T-cell (primary cell): Measurements from ENCODE around the gene PRR16. TPM values are rescaled to one million over a fixed set of nuclear protein-coding genes. Genes with fewer than 3 reads are reported as not detected.

Source experiments
- ATAC-seq, 4 experiments: fragments of 200-7000 bp in 3 of 4; fragments of 150-1000 bp in 1 of 4; cut with Tn5 transposase; replicated peaks in 1 of 4; 1 replicate in 3 of 4; 2 replicates in 1 of 4; pipeline ENCODE4 v1.10.0; 2021; ENCODE audit warnings: moderate library complexity in 3 of 4, mild to moderate bottlenecking in 2 of 4, moderate number of reproducible peaks in 1 of 4
- CTCF ChIA-PET, 2 donors: fragments of 300-600 bp; sonication (Branson Sonifier 250); formaldehyde crosslinking; loops; one replicate each; lab custom pipeline; 2022; ENCODE audit warnings: antibody characterized with exemption in 2 of 2; lab: Charles Lee
- POLR2A ChIA-PET, 2 donors: fragments of 300-600 bp; sonication (Branson Sonifier 250); formaldehyde crosslinking; loops; one replicate each; lab custom pipeline; 2022; ENCODE audit warnings: antibody characterized with exemption in 2 of 2; lab: Charles Lee
- DNase-seq, 35 experiments: peaks; one replicate each; pipeline versions ENCODE4 v3.0.0 to v3.0.0-alpha.2; 2013 to 2023
- H3K27ac ChIP-seq: one replicate; pipeline ENCODE4 v1.5.1; 2013; ENCODE audit warnings: low read length
- H3K27me3 ChIP-seq, 2 experiments: replicated peaks in 1 of 2; 1 replicate in 1 of 2; 2 replicates in 1 of 2; pipeline versions ENCODE4 v1.6.1 to v1.7.0; 2013; ENCODE audit warnings: low read length in 1 of 2, mixed read lengths in 1 of 2; ENCODE audit not compliant: control insufficient read depth in 2 of 2, insufficient read depth in 2 of 2; ENCODE audit errors: extremely low read depth in 1 of 2
- H3K36me3 ChIP-seq, 2 donors: 1 replicate in 1 of 2; 2 replicates in 1 of 2; pipeline versions ENCODE4 v1.6.1 to v1.7.0; 2013; ENCODE audit warnings: low read length in 1 of 2; ENCODE audit not compliant: control insufficient read depth in 2 of 2, insufficient read depth in 1 of 2; ENCODE audit errors: extremely low read depth in 1 of 2
- H3K4me1 ChIP-seq, 2 experiments: 1 replicate in 1 of 2; 2 replicates in 1 of 2; pipeline versions ENCODE4 v1.6.1 to v1.7.0; 2013; ENCODE audit warnings: low read length in 2 of 2, mixed read lengths in 1 of 2; ENCODE audit not compliant: insufficient read depth in 2 of 2, control insufficient read depth in 1 of 2; ENCODE audit errors: extremely low read depth in 1 of 2
- H3K4me3 ChIP-seq, 2 donors: 1 replicate in 1 of 2; 2 replicates in 1 of 2; pipeline versions ENCODE4 v1.5.1 to v1.7.0; 2013; ENCODE audit warnings: mild to moderate bottlenecking in 2 of 2, low read length in 1 of 2, moderate library complexity in 1 of 2; ENCODE audit not compliant: control insufficient read depth in 1 of 2; ENCODE audit errors: extremely low read depth in 1 of 2
- H3K9me3 ChIP-seq: 2 replicates; pipeline ENCODE4 v1.7.0; 2013
- H3K27ac Mint-ChIP-seq, 2 donors: one replicate each; pipeline ENCODE4 v1.8.0; 2020 to 2021; ENCODE audit warnings: mild to moderate bottlenecking in 2 of 2, mixed read lengths in 2 of 2
- H3K27me3 Mint-ChIP-seq, 2 donors: one replicate each; pipeline ENCODE4 v1.8.0; 2021 to 2022; ENCODE audit warnings: mixed read lengths in 2 of 2
- H3K36me3 Mint-ChIP-seq: one replicate; pipeline ENCODE4 v1.8.0; 2021; ENCODE audit warnings: mixed read lengths
- H3K4me1 Mint-ChIP-seq, 3 donors: one replicate each; pipeline ENCODE4 v1.8.0; 2020 to 2022; ENCODE audit warnings: mixed read lengths in 3 of 3, mild to moderate bottlenecking in 1 of 3
- H3K4me3 Mint-ChIP-seq, 3 donors: one replicate each; pipeline ENCODE4 v1.8.0; 2020 to 2022; ENCODE audit warnings: mild to moderate bottlenecking in 3 of 3, mixed read lengths in 3 of 3, moderate library complexity in 3 of 3
- H3K9me3 Mint-ChIP-seq, 3 donors: one replicate each; pipeline ENCODE4 v1.8.0; 2020 to 2022; ENCODE audit warnings: mixed read lengths in 3 of 3
- WGBS: methylation state at CpG from one replicate; pipeline ENCODE4 v1.1.5; 2013; ENCODE audit warnings: missing lambda C conversion rate; ENCODE audit not compliant: insufficient coverage; 5-methylcytosine and 5-hydroxymethylcytosine counted together
- total RNA-seq, 35 experiments: library from RNA in 6 of 35; stranded (reverse) in 6 of 35; fragments of 120-200 nt in 1 of 35; gene quantifications; one replicate each; pipeline versions ENCODE4 v1.2.1 to v1.2.4 and lab custom pipeline; 2013 to 2026

The PRR16 gene
- total RNA-seq, 5 donors from 2014 or later (not counting 1 experiment from before 2014, with no cell fraction given) = not detected

- Histone ChIP-seq H3K4me1 (no peaks in the 10 kb centered on the region), H3K27me3 (no peaks in the 10 kb centered on the region), H3K9me3 (no peaks in the 10 kb centered on the region), H3K36me3 (no peaks in the 10 kb centered on the region), H3K4me3 (no peak overlapping the region), H3K27ac (no peak overlapping the region)
- Mint-ChIP-seq H3K27ac (no peak overlapping the region), H3K4me3 (no peak overlapping the region), H3K4me1 (no peaks in the 10 kb centered on the region), H3K27me3 (no peaks in the 10 kb centered on the region), H3K36me3 (no peaks in the 10 kb centered on the region), H3K9me3 (peaks cover 0 to 8% (median 5%) of the 10 kb centered on the region in 3 donors)
- ChIA-PET CTCF (interaction anchor here in 1 of 2 donors (0.6 kb wide), 1 partner anchor 1559 kb away, joined by 5 read pairs; no protein-coding TSS in a partner anchor), POLR2A (no interaction called here)
- no peak for ATAC-seq
- DNase-seq = no peak
- no CpG with 5 or more reads among the region's 3 CpGs for WGBS
Measured at GRCh38 chr5:120531215-120531614, 67.1 kb downstream of the PRR16 start.

DNA sequence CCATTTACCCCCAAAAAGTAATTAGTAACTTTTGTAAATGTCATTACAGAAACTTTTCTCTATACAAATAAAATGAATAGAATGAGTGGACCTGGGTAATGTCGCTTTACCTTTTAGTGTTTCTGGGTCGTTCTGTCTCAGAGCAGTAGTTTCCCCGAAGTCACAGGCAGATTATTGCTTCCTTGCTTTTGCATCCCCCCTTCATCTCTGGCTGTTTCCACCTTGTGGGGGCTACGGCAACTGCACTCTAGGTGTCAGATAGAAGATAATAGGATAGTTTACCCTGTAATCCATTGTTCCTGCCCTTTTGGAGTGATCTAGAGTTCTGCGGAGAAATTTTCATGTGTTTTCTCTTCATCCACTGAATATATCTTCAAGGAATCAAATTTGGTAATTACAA lies 68.7 kb downstream of the PRR16 start:
- WGBS = no CpG with 5 or more reads among the region's 5 CpGs
- Histone ChIP-seq H3K27me3 (no peaks in the 10 kb centered on the region), H3K27ac (no peak overlapping the region), H3K36me3 (no peaks in the 10 kb centered on the region), H3K4me3 (no peak overlapping the region), H3K4me1 (no peaks in the 10 kb centered on the region), H3K9me3 (no peaks in the 10 kb centered on the region)
- H3K27ac Mint-ChIP-seq = no peak overlapping the region
- H3K27me3 Mint-ChIP-seq = no peaks in the 10 kb centered on the region
- ATAC-seq (no peak), DNase-seq (no peak)
- no peak overlapping the region for H3K4me3 Mint-ChIP-seq
- CTCF ChIA-PET = no interaction called here
- H3K36me3 Mint-ChIP-seq = no peaks in the 10 kb centered on the region
- peaks cover 0 to 8% (median 5%) of the 10 kb centered on the region in 3 donors for H3K9me3 Mint-ChIP-seq
- H3K4me1 Mint-ChIP-seq = no peaks in the 10 kb centered on the region
- POLR2A ChIA-PET = no interaction called here

GRCh38 chr5:120533581-120533980 lies 69.5 kb downstream of the PRR16 start:
- Histone ChIP-seq H3K4me1 (no peaks in the 10 kb centered on the region), H3K27me3 (no peaks in the 10 kb centered on the region), H3K36me3 (no peaks in the 10 kb centered on the region), H3K9me3 (no peaks in the 10 kb centered on the region), H3K27ac (no peak overlapping the region), H3K4me3 (no peak overlapping the region)
- no peak for DNase-seq
- POLR2A ChIA-PET = no interaction called here
- no peak overlapping the region for H3K4me3 Mint-ChIP-seq
- no peak for ATAC-seq
- WGBS = no CpG with 5 or more reads among the region's 3 CpGs
- H3K36me3 Mint-ChIP-seq = no peaks in the 10 kb centered on the region
- no peaks in the 10 kb centered on the region for H3K27me3 Mint-ChIP-seq
- H3K4me1 Mint-ChIP-seq = no peaks in the 10 kb centered on the region
- CTCF ChIA-PET = no interaction called here
- no peak overlapping the region for H3K27ac Mint-ChIP-seq
- peaks cover 0 to 5% (median 4%) of the 10 kb centered on the region in 3 donors for H3K9me3 Mint-ChIP-seq

- no peaks in the 10 kb centered on the region for H3K9me3 ChIP-seq
- H3K4me3 Mint-ChIP-seq = no peak overlapping the region
- ChIA-PET POLR2A (no interaction called here), CTCF (no interaction called here)
- DNase-seq (no peak), ATAC-seq (no peak)
- no peak overlapping the region for H3K27ac Mint-ChIP-seq
- no peaks in the 10 kb centered on the region for H3K4me1 Mint-ChIP-seq
- H3K4me3 ChIP-seq = no peak overlapping the region
- no CpG with 5 or more reads among the region's 1 CpG for WGBS
- no peaks in the 10 kb centered on the region for H3K36me3 ChIP-seq
- no peaks in the 10 kb centered on the region for H3K4me1 ChIP-seq
- H3K9me3 Mint-ChIP-seq = peaks cover 3 to 6% (median 4%) of the 10 kb centered on the region in 3 donors
- no peaks in the 10 kb centered on the region for H3K27me3 Mint-ChIP-seq
- H3K27ac ChIP-seq = no peak overlapping the region
- H3K27me3 ChIP-seq = no peaks in the 10 kb centered on the region
- H3K36me3 Mint-ChIP-seq = no peaks in the 10 kb centered on the region
Measured at GRCh38 chr5:120535900-120536299, 71.8 kb downstream of the PRR16 start.

GRCh38 chr5:120538149-120538548 lies 74.0 kb downstream of the PRR16 start:
- no peaks in the 10 kb centered on the region for H3K36me3 Mint-ChIP-seq
- Histone ChIP-seq H3K9me3 (no peaks in the 10 kb centered on the region), H3K27ac (no peak overlapping the region), H3K4me1 (no peaks in the 10 kb centered on the region), H3K27me3 (no peaks in the 10 kb centered on the region), H3K36me3 (no peaks in the 10 kb centered on the region), H3K4me3 (no peak overlapping the region)
- ChIA-PET CTCF (no interaction called here), POLR2A (no interaction called here)
- H3K9me3 Mint-ChIP-seq = peaks cover 3 to 6% (median 4%) of the 10 kb centered on the region in 3 donors
- no peak overlapping the region for H3K4me3 Mint-ChIP-seq
- no peak overlapping the region for H3K27ac Mint-ChIP-seq
- DNase-seq = no peak
- WGBS = no CpG with 5 or more reads among the region's 2 CpGs
- ATAC-seq = no peak
- no peaks in the 10 kb centered on the region for H3K27me3 Mint-ChIP-seq
- no peaks in the 10 kb centered on the region for H3K4me1 Mint-ChIP-seq

- no peak overlapping the region for H3K27ac Mint-ChIP-seq
Measured at GRCh38 chr5:120538644-120539043, 74.5 kb downstream of the PRR16 start.

GRCh38 chr5:120539471-120539870 lies 75.4 kb downstream of the PRR16 start:
- no peaks in the 10 kb centered on the region for H3K4me1 Mint-ChIP-seq
- POLR2A ChIA-PET = no interaction called here
- no peak overlapping the region for H3K27ac Mint-ChIP-seq
- H3K27me3 Mint-ChIP-seq = no peaks in the 10 kb centered on the region
- no peak overlapping the region for H3K4me3 Mint-ChIP-seq
- no peaks in the 10 kb centered on the region for H3K4me1 ChIP-seq
- H3K9me3 Mint-ChIP-seq = peaks cover 3 to 9% (median 4%) of the 10 kb centered on the region in 3 donors
- H3K27me3 ChIP-seq = no peaks in the 10 kb centered on the region
- no peaks in the 10 kb centered on the region for H3K36me3 Mint-ChIP-seq
- no peak overlapping the region for H3K27ac ChIP-seq
- DNase-seq (no peak), ATAC-seq (no peak)
- no peaks in the 10 kb centered on the region for H3K9me3 ChIP-seq
- CTCF ChIA-PET = no interaction called here
- no peak overlapping the region for H3K4me3 ChIP-seq
- no CpG with 5 or more reads among the region's 1 CpG for WGBS
- H3K36me3 ChIP-seq = no peaks in the 10 kb centered on the region

More at GRCh38 chr5:120538644-120539043, 74.5 kb downstream of the PRR16 start:
- H3K36me3 Mint-ChIP-seq = no peaks in the 10 kb centered on the region
- CTCF ChIA-PET = no interaction called here
- H3K36me3 ChIP-seq = no peaks in the 10 kb centered on the region
- POLR2A ChIA-PET = no interaction called here
- H3K4me1 Mint-ChIP-seq = no peaks in the 10 kb centered on the region
- H3K4me3 Mint-ChIP-seq = no peak overlapping the region
- ATAC-seq = no peak
- H3K27me3 ChIP-seq = no peaks in the 10 kb centered on the region
- DNase-seq = no peak
- H3K4me1 ChIP-seq = no peaks in the 10 kb centered on the region
- no peaks in the 10 kb centered on the region for H3K9me3 ChIP-seq
- 88% methylated on average over 2 of the region's 2 CpGs for WGBS
- no peak overlapping the region for H3K27ac ChIP-seq
- no peaks in the 10 kb centered on the region for H3K27me3 Mint-ChIP-seq
- no peak overlapping the region for H3K4me3 ChIP-seq
- peaks cover 3 to 6% (median 4%) of the 10 kb centered on the region in 3 donors for H3K9me3 Mint-ChIP-seq
